GM21447 (cell line): Measurements from ENCODE around the gene TGFBRAP1.
"Not testable (repeated sequence)": the region's sequence is repeated elsewhere in the genome, so short reads cannot be mapped to it uniquely, and the experiment has no call there.

Experiments used
- ATAC-seq: cut with Tn5 transposase; IDR thresholded peaks from one replicate; pipeline ENCODE4 v1.9.1; 2021; ENCODE audit not compliant: unreplicated experiment

TGFBRAP1 gene

GRCh38 chr2:105283532-105283931 is 46.0 kb downstream of the TGFBRAP1 start:
- ATAC-seq, result no peak

GRCh38 chr2:105280281-105280680 is 49.3 kb downstream of the TGFBRAP1 start:
- no peak for ATAC-seq

GRCh38 chr2:105279126-105279525 is 50.4 kb downstream of the TGFBRAP1 start:
- ATAC-seq, result no peak

- ATAC-seq, result no peak
Observed at GRCh38 chr2:105278654-105279053, 50.9 kb downstream of the TGFBRAP1 start.

- ATAC-seq, result no peak
Observed at GRCh38 chr2:105274046-105274445, 55.5 kb downstream of the TGFBRAP1 start.

- no peak for ATAC-seq
Observed at GRCh38 chr2:105272176-105272575, 57.4 kb downstream of the TGFBRAP1 start.

- ATAC-seq, result no peak
Observed at GRCh38 chr2:105271393-105272045, 58.0 kb downstream of the TGFBRAP1 start.

GRCh38 chr2:105269426-105269825 is 60.1 kb downstream of the TGFBRAP1 start:
- no peak for ATAC-seq

GRCh38 chr2:105262651-105263091 is 66.9 kb downstream of the TGFBRAP1 start:
- ATAC-seq, result no peak

GRCh38 chr2:105261061-105261460 is 68.5 kb downstream of the TGFBRAP1 start:
- ATAC-seq, result no peak

- no peak for ATAC-seq
Observed at GRCh38 chr2:105258835-105259350, 70.6 kb downstream of the TGFBRAP1 start.

- ATAC-seq, result no peak
Observed at GRCh38 chr2:105257981-105258380, 71.6 kb downstream of the TGFBRAP1 start.

- ATAC-seq, result no peak
Observed at GRCh38 chr2:105256431-105257047, 73.0 kb downstream of the TGFBRAP1 start.

GRCh38 chr2:105255979-105256378 is 73.6 kb downstream of the TGFBRAP1 start:
- ATAC-seq, result no peak

GRCh38 chr2:105254531-105255210 is 74.9 kb downstream of the TGFBRAP1 start:
- no peak for ATAC-seq

- no peak for ATAC-seq
Observed at GRCh38 chr2:105252271-105252670, 77.3 kb downstream of the TGFBRAP1 start.

GRCh38 chr2:105251016-105251648 is 78.4 kb downstream of the TGFBRAP1 start:
- not testable (repeated sequence) for ATAC-seq

GRCh38 chr2:105249891-105250290 is 79.6 kb downstream of the TGFBRAP1 start:
- no peak for ATAC-seq

- ATAC-seq, result no peak
Observed at GRCh38 chr2:105249181-105249580, 80.4 kb downstream of the TGFBRAP1 start.

- no peak for ATAC-seq
Observed at GRCh38 chr2:105248316-105249070, 81.0 kb downstream of the TGFBRAP1 start.

GRCh38 chr2:105244451-105244850 is 85.1 kb downstream of the TGFBRAP1 start:
- ATAC-seq, result no peak
